Tibial nerve (tissue), 4 donors: ENCODE data around the gene CAVIN4. TPM values are rescaled to one million over a fixed set of nuclear protein-coding genes. Genes with fewer than 3 reads are reported as not detected.

Experiments
- DNase-seq, 2 donors: peaks; one replicate each; pipeline ENCODE4 v3.0.0-alpha.2; 2019; ENCODE audit warnings: low spot score in 2 of 2
- H3K27ac ChIP-seq, 4 donors: fragments of 200-600 bp; sonication (generic) in 3 of 4; one replicate each; pipeline ENCODE4 v1.5.1; 2017 to 2019; ENCODE audit warnings: mild to moderate bottlenecking in 1 of 4
- H3K27me3 ChIP-seq, 2 donors: fragments of 200-600 bp; sonication (generic) in 1 of 2; one replicate each; pipeline versions ENCODE4 v1.5.1 to v1.6.0; 2017 to 2019
- H3K36me3 ChIP-seq, 3 donors: fragments of 200-600 bp; sonication (generic); one replicate each; pipeline ENCODE4 v1.5.1; 2018 to 2019
- H3K4me1 ChIP-seq, 4 donors: fragments of 200-600 bp; sonication (generic) in 3 of 4; one replicate each; pipeline ENCODE4 v1.5.1; 2017 to 2019
- H3K4me3 ChIP-seq, 4 donors: fragments of 200-600 bp; sonication (generic) in 3 of 4; one replicate each; pipeline ENCODE4 v1.5.1; 2017 to 2019; ENCODE audit warnings: mild to moderate bottlenecking in 1 of 4, moderate library complexity in 1 of 4
- H3K9me3 ChIP-seq, 4 donors: fragments of 200-600 bp; sonication (generic) in 3 of 4; one replicate each; pipeline ENCODE4 v1.5.1; 2017 to 2019
- EP300 ChIP-seq, 2 donors: sonication (generic); formaldehyde crosslinking; IDR thresholded peaks; one replicate each; pipeline ENCODE4 v1.6.1; 2017; ENCODE audit warnings: antibody characterized with exemption in 2 of 2, mild to moderate bottlenecking in 1 of 2
- POLR2A ChIP-seq, 2 donors: fragments of 450-650 bp; IDR thresholded peaks; one replicate each; pipeline ENCODE4 v1.6.1; 2017; ENCODE audit warnings: antibody characterized with exemption in 2 of 2, mild to moderate bottlenecking in 2 of 2, moderate library complexity in 2 of 2
- WGBS, 2 donors: methylation state at CpG; one replicate each; pipeline ENCODE4 v1.1.5; 2018; 5-methylcytosine and 5-hydroxymethylcytosine counted together
- total RNA-seq, 4 donors: library from RNA; depleted of rRNA; stranded (reverse); fragments of >200 nt; gene quantifications; one replicate each; pipeline ENCODE4 v1.1.0, GENCODE V29; 2016
- TF ChIP-seq, protein P1 (sequence below), 5 experiments: fragments of 200-600 bp in 3 of 5; fragments of 450-650 bp in 2 of 5; sonication (generic) in 3 of 5; IDR thresholded peaks; one replicate each; pipeline ENCODE4 v1.5.1; 2016 to 2019; ENCODE audit warnings: antibody characterized with exemption in 5 of 5, mild to moderate bottlenecking in 3 of 5, moderate library complexity in 2 of 5

The CAVIN4 gene
- total RNA-seq, 4 donors from 2014 or later = 0.39 TPM; not detected in 3

GRCh38 chr9:100602342-100602801 is 24.5 kb downstream of the CAVIN4 start:
- WGBS, 2 donors = 33 to 35% methylated on average over 2 of the region's 2 CpGs
- Histone ChIP-seq H3K9me3 (no peaks in the 10 kb centered on the region), H3K27ac (no peak overlapping the region), H3K27me3 (no peaks in the 10 kb centered on the region), H3K4me3 (no peak overlapping the region), H3K36me3 (no peaks in the 10 kb centered on the region), H3K4me1 (peaks cover 0 to 13% (median 3%) of the 10 kb centered on the region in 4 donors)
- peak in 1 of 2 donors; percentile 22 for DNase-seq
- TF ChIP-seq POLR2A (IDR thresholded peaks at IDR 0.05) = no peak
- no peak for TF ChIP-seq EP300 (IDR thresholded peaks at IDR 0.05)
- TF ChIP-seq, protein P1, sequence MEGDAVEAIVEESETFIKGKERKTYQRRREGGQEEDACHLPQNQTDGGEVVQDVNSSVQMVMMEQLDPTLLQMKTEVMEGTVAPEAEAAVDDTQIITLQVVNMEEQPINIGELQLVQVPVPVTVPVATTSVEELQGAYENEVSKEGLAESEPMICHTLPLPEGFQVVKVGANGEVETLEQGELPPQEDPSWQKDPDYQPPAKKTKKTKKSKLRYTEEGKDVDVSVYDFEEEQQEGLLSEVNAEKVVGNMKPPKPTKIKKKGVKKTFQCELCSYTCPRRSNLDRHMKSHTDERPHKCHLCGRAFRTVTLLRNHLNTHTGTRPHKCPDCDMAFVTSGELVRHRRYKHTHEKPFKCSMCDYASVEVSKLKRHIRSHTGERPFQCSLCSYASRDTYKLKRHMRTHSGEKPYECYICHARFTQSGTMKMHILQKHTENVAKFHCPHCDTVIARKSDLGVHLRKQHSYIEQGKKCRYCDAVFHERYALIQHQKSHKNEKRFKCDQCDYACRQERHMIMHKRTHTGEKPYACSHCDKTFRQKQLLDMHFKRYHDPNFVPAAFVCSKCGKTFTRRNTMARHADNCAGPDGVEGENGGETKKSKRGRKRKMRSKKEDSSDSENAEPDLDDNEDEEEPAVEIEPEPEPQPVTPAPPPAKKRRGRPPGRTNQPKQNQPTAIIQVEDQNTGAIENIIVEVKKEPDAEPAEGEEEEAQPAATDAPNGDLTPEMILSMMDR (IDR thresholded peaks at IDR 0.05) = peak; percentile 28 to 49 (median 38)

GRCh38 chr9:100605405-100605804 is 27.5 kb downstream of the CAVIN4 start:
- TF ChIP-seq EP300 (IDR thresholded peaks at IDR 0.05) (no peak), POLR2A (IDR thresholded peaks at IDR 0.05) (no peak)
- TF ChIP-seq, protein P1 (IDR thresholded peaks at IDR 0.05) = no peak
- H3K36me3 ChIP-seq = no peaks in the 10 kb centered on the region
- 33 to 68% methylated on average over 1 of the region's 1 CpG for WGBS, 2 donors
- no peaks in the 10 kb centered on the region for H3K27me3 ChIP-seq
- no peaks in the 10 kb centered on the region for H3K9me3 ChIP-seq
- H3K27ac ChIP-seq = no peak overlapping the region
- H3K4me3 ChIP-seq = no peak overlapping the region
- DNase-seq = no peak
- H3K4me1 ChIP-seq = no peaks in the 10 kb centered on the region

- Histone ChIP-seq H3K9me3 (peaks cover 0 to 20% (median 2%) of the 10 kb centered on the region in 4 donors), H3K27me3 (no peaks in the 10 kb centered on the region), H3K27ac (no peak overlapping the region), H3K4me3 (no peak overlapping the region), H3K36me3 (no peaks in the 10 kb centered on the region), H3K4me1 (no peaks in the 10 kb centered on the region)
- DNase-seq = no peak
- 75 to 79% methylated on average over 3 to 5 of the region's 5 CpGs for WGBS, 2 donors
- no peak for TF ChIP-seq EP300 (IDR thresholded peaks at IDR 0.05)
- no peak for TF ChIP-seq POLR2A (IDR thresholded peaks at IDR 0.05)
- TF ChIP-seq, protein P1 (IDR thresholded peaks at IDR 0.05) = no peak
These were observed 41.3 kb downstream of the CAVIN4 start for GRCh38 chr9:100619194-100619593.

- Histone ChIP-seq H3K9me3 (peaks cover 0 to 20% (median 2%) of the 10 kb centered on the region in 4 donors), H3K4me3 (no peak overlapping the region), H3K36me3 (no peaks in the 10 kb centered on the region), H3K4me1 (no peaks in the 10 kb centered on the region), H3K27ac (no peak overlapping the region), H3K27me3 (no peaks in the 10 kb centered on the region)
- DNase-seq = no peak
- no peak for TF ChIP-seq EP300 (IDR thresholded peaks at IDR 0.05)
- 83 to 87% methylated on average over 4 of the region's 5 CpGs for WGBS, 2 donors
These were observed 41.8 kb downstream of the CAVIN4 start for GRCh38 chr9:100619665-100620064.

DNA sequence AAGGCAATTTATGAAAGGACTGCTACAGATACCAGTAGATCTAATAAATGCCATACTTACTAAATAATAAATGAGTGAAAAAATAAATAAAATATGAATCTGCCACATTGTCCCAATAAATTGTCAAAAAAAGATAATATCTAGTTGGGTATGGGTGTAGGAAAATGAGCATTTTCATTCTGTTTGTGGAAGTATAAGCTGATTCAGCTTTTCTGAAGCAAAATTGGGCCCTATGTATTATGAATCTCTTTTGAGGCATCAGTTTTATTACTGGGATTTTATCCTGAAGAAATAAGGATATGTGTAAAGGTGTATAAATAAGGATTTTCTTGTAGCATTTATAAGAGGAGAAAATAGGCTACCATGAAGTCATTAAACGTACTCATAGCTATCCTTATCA is 46.1 kb downstream of the CAVIN4 start:
- TF ChIP-seq POLR2A (IDR thresholded peaks at IDR 0.05) (no peak), EP300 (IDR thresholded peaks at IDR 0.05) (no peak)
- TF ChIP-seq, protein P1 (IDR thresholded peaks at IDR 0.05) = no peak
- 85 to 91% methylated on average over 1 of the region's 1 CpG for WGBS, 2 donors

DNA sequence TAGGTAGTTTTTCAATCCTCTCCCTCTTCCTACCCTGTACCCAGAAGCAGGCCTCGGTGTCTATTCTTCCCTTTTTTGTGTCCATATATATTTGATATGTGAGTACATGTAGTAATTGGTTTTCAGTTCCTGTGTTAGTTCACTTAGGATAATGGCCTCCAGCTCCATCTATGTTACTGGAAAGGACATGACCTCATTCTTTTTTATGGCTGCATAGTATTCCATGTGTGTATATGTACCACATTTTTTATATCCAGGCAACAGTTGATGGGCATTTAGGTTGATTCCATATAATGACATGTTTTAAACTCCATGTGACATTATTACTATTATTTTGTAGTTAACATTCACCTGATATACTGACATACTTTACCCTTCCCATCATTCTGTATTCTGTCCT is 49.1 kb downstream of the CAVIN4 start:
- 89 to 96% methylated on average over 1 of the region's 1 CpG for WGBS, 2 donors
- Histone ChIP-seq H3K9me3 (no peaks in the 10 kb centered on the region), H3K27ac (no peak overlapping the region), H3K4me1 (no peaks in the 10 kb centered on the region), H3K4me3 (no peak overlapping the region), H3K36me3 (no peaks in the 10 kb centered on the region), H3K27me3 (no peaks in the 10 kb centered on the region)
- no peak for TF ChIP-seq POLR2A (IDR thresholded peaks at IDR 0.05)
- TF ChIP-seq, protein P1 (IDR thresholded peaks at IDR 0.05) = no peak
- TF ChIP-seq EP300 (IDR thresholded peaks at IDR 0.05) = no peak
- no peak for DNase-seq

More for the DNA sequence above, 46.1 kb downstream of the CAVIN4 start:
- Histone ChIP-seq H3K27me3 (no peaks in the 10 kb centered on the region), H3K36me3 (no peaks in the 10 kb centered on the region), H3K4me3 (no peak overlapping the region), H3K4me1 (no peaks in the 10 kb centered on the region), H3K9me3 (no peaks in the 10 kb centered on the region), H3K27ac (no peak overlapping the region)
- no peak for DNase-seq
